GM21825 (cell line): ENCODE results near the gene MRC2.

Experiments used
- ATAC-seq: cut with Tn5 transposase; IDR thresholded peaks from one replicate; pipeline ENCODE4 v1.9.1; 2021; ENCODE audit warnings: mild to moderate bottlenecking, moderate library complexity; ENCODE audit not compliant: unreplicated experiment

The MRC2 gene

DNA sequence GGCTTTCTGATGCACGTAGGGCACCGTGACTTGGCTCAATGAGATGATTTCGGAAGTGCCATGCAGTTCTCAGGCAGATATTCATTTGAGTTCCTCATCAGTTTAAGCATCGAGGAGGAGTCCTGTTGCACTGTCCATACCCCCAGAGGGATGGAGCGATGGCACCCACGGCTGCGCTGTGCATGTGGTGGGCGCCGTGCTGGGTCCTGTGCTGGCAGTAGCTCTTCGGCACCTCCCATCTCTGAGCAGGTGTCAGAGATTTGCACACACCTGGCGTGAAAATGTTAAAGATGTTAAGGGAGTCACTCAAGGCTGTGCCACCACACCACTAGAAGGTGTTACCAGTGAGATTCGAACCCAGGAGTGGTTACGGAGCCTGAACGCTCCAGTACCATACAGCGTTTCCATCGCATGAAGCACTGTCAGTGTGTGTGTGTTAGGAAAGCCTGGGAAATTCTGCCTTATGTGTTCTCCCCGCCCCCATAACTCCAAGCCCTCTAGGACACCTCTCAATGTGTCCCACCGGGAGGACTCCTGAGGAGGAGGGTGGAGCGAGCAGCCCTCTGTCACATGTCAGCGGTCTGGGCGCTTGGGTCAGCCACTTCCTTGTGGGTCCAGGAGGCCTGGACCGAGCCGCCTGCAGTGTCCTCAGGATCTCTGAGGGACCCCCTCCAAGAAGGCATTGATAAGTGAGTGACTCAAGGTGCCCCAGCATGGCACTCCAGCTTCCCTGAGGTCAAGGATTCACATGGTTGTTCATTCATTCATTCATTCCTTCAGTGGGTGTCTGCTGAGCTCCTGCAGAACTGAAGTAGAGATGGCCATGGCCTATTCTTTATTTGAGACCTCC lies 3.8 kb downstream of the MRC2 start:
- no peak for ATAC-seq

DNA sequence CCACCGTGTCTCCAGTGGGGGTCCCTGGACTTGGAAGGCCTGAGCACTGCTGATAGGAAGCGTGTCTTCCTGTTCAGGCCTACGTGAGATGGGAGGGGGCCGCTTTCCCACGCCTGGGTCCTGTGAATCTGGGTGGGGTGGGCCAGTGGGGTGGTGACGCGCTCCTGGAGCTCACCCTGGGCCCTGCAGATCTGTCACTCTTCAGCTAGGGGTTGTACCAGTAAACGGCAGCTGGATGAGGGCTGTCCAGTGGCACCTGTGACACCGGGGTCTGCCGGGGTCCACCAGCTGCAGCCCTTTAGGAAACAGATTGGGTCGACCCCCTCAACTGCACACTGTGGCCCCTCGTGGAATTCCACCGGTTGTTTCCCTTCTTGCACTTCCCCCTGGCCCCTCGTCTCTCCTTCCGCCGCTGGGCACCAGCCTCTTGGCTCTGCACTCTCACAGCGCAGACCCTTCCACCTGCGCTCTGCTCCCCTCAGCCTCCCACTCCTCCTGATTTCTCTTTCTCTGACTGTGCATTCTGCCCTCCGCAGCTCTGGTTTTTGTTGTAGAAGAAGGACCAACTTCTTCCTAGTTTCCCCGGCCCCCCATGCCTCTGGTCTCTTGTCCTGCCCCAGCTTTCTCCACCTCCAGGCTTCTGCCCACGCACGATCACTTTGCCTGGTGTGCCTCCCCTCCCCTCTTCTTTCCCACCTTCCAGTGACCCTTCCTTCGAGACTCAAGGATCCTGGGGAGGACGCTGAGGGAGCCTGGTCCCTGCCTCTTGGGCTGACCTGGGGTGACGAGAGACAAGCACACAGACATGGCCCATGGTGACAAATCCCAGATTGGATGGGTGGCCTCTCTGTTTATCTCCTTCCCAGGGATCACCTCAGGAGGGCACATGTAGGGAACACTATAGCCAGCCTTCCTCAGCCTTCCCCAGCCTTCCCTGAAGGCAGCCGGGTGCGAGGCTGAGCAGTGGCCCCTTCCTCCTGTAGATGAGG lies 4.8 kb downstream of the MRC2 start:
- no peak for ATAC-seq

DNA sequence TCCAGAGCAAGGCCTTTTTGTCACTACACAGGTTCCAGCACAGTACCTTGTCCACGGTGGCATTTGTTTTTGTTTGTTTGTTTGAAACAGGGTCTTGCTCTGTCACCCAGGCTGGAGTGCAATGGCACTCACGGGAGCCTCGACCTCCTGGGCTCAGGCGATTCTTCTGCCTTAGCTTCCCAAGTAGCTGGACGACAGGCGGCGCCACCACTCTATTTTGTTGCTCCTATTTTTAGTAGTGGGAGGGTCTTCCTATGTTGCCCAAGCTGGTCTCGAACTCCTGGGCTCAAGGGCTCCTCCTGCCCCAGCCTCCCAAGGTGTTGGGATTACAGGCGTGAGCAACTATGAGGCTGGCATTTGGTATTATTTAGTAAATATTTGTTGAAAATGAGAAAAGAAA lies 10.3 kb downstream of the MRC2 start:
- no peak for ATAC-seq

GRCh38 chr17:62641153-62641552 lies 13.7 kb downstream of the MRC2 start:
- ATAC-seq = no peak

- no peak for ATAC-seq
Observed at GRCh38 chr17:62641951-62642350, 14.5 kb downstream of the MRC2 start.

DNA sequence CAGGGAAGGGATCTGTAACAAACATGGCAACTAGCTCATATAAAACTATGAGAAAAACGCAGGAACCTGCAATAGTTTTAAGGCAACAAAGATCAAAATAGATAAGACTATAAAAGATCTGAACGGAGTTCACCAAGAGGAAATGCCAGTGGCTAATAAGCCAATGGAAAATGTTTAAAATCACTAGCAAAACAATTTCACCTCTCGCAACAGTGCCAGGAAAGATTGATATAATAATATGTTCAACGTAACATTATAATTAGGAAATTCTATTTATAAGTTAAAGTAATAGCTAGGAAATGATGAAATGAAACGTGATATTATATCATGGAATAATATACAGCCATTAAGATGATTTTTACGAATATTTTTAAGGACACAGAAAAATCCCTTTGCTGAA lies 16.0 kb downstream of the MRC2 start:
- no peak for ATAC-seq

- no peak for ATAC-seq
Observed at GRCh38 chr17:62644487-62645173, 17.2 kb downstream of the MRC2 start.

DNA sequence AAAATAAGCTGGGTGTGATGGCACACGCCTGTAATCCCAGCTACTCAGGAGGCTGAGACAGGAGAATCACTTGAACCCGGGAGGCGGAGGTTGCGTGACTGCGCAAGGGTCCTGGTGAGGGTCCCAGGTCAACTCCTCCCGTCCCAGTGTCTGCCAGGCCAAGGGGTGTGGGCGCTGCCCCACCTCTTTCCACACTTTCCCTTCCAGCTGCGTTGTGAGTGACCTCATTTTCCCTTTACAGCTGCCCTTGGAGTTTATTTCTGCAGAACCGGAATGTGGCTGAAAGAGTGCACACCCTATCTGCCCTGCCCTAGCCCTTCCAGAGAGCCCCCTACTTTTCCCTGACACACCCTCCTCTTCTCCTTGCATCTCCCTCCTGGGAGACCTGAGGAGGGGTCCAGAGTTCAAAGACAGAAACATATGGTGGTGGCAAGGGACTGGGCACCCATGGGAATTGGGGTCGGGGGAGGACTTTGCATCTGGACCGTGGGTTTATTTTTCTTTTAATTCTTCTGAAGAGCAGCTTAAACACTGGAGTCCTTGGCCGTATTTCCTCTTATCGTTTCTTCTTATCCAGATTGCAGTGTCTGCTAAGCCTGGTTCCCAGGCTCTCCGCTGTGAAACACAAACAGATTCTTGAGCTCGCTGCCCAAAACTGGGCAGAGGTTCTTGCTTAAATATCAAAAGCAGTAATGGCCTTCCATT lies 20.9 kb downstream of the MRC2 start:
- ATAC-seq = no peak

DNA sequence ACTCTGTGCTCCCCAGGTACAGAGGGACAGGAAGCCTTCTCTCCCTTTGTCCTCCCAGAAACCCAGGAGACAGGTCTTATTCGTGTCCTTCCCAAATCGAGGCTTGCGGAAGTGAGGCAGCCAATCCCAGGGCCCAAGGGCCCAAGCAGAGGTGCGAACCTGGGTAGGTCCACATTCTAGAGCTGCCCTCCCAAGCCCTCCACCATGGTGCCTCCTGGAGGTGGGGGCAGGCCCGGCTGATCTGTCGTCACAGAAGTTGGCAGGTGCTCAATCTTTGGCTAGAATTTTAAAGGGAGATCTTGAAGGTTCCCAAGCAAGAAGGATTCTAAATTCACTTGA lies 21.5 kb downstream of the MRC2 start:
- no peak for ATAC-seq

DNA sequence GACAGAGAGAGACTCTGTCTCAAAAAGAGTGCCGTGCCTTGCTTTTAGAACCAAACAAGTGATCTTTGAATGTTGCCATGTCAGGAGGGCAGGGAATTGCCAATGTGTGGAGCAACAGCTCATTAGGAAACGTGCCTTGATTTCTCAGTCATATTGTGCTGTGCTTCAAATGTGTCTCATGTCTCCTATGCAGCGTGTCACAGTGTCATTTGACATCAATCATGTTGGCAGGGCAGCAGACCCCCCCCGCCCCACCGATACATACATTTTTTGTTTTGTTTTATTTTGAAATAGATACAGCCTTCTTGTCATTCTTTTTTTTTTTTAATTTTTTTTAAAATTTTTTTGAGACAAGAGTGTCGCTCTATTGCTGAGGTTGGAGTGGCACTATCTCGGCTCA lies 22.1 kb downstream of the MRC2 start:
- ATAC-seq = no peak

DNA sequence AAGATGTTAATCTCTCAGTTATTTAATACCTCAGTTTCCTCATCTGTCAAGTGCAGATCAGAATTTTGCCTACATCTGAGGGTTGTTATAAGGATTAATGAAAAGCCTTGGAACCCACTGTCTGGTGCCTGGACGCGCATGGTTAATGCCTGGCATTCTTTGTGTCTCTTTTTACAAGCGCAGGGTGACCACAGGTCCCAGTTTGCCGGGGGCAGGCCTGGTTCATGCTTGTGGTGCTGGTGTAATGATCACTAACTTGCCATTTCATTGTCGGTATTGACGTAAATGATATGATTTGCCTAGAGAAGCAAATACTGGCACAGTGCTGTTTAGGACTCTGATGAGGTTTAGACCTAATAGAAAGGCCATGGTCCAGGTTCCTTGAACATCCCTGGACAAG lies 23.1 kb downstream of the MRC2 start:
- no peak for ATAC-seq

GRCh38 chr17:62652251-62653001 lies 25.0 kb downstream of the MRC2 start:
- no peak for ATAC-seq

DNA sequence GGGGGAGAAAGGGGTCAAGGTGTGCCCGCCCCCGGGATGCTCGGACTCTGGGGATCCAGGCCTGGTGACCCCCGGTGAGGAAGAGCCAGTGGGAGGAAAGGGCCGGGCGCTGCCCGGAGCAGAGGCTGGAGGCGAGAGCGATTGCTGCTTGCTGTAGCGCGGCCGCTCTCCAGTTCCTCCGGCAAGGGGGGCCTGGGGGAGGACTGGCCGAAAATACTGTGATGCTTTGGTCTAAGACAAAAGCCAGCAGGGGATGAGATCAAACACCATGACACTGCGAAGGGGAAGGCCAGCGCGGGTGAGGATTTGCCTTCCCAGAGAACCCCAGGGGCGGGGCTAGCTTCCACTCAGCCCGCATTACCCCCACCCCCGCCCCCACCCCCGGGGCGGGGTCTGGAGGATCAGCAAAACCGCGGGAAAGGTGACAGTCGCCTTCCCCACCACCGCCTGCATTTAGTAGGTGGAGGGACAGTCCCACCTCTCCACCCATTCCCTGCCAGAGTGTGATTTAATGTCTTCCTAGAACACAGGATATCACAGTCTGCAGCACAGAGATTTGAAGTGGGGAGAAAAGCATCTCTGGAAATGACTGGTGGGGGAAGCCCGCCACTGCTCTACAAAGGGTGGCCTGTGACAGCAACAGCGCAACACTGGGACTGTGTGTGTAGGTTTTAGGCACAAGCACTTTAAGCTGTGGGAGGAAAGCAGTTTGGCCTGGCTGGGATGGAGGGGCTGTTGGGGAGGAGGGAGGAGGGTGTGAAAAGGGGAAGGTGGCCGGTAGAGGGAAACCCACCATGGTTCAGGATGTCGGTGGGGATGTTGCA lies 25.7 kb downstream of the MRC2 start:
- peak; percentile 85 for ATAC-seq

DNA sequence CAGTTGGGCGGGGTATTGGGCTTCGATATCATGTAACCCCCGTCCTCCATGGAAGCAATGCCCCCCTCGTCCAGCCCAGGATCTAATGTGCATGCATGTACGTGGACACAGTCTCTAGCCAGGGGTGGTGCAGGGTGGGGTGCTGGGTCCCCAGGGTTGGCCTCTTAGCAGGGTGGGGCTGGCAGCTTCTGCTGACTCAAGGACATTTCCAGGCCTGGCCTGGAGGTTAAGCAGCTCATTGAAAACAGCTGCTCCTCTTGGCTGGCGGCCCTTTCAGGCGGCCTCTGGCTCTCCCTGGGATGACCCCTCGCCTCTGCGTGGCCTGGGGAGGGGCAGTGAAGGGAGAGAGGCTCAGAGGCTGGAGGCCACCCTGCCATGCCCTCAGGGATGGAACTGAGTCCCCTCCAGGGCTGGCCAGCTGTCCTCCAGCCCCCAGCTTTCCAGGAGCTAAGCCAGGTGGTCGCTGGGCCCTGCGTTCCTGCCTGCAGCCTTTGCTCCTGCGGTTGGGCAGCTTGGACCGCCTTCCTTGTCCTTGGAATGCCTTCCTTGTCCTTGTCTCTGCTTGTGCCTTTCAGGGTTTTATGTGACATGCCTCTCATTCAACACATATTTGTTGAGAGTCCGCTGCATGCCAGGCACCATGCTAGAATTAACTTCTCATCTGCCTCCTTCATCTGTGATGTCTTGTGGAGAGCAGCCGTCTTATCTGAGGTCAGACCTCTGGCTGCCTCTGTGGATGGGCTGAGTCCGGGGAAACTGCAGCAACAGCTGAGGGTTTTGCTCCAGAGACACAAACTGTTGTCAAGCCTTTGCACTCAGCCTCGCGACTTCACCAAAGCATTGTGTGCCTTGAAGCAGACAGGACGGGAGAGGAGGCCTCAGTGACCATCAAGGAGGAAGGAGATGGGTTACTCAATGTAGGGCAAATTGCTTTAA lies 26.6 kb downstream of the MRC2 start:
- no peak for ATAC-seq

DNA sequence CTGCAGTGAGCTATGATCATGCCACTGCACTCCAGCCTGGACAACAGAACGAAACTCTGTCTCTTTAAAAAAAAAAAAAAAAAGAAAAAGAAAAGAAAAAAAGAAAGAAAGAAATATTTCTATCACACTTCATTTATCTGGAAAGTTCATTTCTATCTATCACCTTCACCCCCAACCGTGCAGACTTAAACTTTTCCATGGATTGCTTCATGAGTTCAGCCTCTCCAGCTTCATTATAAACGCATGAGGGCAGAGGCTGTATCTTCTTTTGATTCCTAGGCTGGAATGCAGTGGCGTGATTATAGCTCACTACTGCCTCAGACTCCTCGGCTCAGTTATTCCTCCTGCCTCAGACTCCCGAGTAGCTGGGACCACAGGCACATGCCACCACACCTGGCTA lies 28.2 kb downstream of the MRC2 start:
- ATAC-seq = no peak

DNA sequence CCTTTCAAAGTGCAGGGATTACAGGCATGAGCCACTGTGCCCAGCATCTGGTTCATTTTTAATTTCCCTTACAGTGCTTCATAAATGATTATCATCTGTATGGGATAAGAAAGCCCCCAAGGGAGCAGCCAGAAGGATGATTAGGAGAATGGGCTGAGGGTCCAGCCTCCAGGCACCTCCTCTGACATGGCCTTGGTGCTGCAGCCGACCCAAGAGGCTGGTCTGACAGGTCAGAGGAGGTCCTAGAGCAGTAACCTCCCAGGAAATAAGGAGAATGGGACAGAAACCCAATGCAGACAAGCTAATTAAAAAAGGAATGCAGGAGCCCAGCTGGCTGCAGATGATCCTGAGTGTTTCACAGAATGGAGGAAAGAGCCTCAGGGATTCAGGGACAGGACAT lies 29.0 kb downstream of the MRC2 start:
- no peak for ATAC-seq

GRCh38 chr17:62657145-62657665 lies 29.7 kb downstream of the MRC2 start:
- no peak for ATAC-seq

- no peak for ATAC-seq
Observed at GRCh38 chr17:62657690-62658089, 30.2 kb downstream of the MRC2 start.
